ENCODE results near the gene KRTAP4-2.
"Not testable (repeated sequence)": the region's sequence is repeated elsewhere in the genome, so short reads cannot be mapped to it uniquely, and the experiment has no call there.

The KRTAP4-2 gene

DNA sequence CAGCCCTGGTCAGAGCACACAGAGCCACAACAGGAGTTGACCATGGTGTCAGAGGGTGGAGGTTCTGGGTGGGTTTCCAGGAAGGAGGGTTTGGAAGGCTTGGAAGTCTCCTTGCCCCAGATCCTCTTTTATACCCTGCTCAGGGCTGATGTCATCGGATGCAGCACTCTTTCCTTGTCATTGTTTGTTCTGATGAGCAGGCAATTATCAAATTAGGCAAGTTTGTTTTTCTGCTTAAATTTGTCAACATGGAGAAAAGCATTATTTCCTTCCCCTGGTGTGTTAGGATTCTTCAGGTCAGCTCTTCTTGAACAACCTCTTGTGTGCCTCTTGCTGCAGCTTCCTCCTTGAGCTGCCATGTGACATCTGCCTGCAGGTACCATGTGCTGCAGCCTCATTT lies 17.4 kb downstream of the KRTAP4-2 start, which contains the start of gene KRTAP4-4:
Gene KRTAP4-4, minus strand, starts transcription at position 101 of the 400 bp plus-strand sequence. Its CDS starts 57 bp downstream, at position 44.
- DNase-seq = no peak

GRCh38 chr17:41160190-41160589 lies 17.8 kb downstream of the KRTAP4-2 start:
- DNase-seq = not testable (repeated sequence)

DNA sequence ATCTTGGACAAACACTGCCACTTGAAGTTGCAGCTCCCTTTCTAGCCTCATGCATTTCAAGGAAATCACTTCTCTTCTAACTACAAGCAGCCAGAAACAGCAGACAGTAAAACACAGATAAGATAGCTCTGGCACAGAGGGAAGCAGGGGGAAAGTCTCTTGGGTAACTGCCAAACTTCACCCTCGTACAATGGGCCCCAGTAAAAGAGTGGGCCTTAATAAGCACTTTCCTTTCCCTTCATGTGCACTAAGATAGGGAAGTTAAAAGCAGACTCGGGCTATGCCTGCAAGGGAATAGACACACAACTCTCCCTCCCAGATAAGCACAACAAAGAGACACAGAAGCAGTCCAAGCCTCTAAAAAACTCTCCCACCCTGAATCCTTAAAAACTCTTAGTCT lies 24.2 kb downstream of the KRTAP4-2 start:
- DNase-seq = peak in 1 of 2 experiments; percentile 1

DNA sequence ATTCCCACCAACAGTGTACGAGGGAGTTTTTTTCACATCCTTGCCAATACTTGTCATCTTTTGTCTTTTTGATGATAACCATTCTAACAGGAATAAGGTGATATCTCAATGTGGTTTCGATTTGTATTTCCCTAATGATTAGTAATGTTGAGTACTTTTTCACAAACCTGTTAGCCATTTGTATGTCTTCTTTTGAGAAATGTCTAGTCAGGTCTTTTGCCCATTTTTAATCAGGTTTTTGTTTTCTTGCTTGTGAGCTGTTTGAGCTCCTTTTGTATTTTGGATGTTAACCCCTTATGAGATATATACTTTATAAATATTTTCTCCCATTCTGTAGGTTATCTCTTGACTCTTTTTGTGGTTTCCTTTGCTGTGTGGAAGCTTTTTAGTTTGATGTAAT lies 26.5 kb downstream of the KRTAP4-2 start:
- no peak for DNase-seq

- DNase-seq = no peak
These were observed 28.0 kb downstream of the KRTAP4-2 start for GRCh38 chr17:41150026-41150425.

- no peak for DNase-seq
These were observed 28.4 kb downstream of the KRTAP4-2 start, which contains the start of gene KRTAP4-5 for GRCh38 chr17:41149652-41149985. Gene KRTAP4-5 (minus strand): TSS chr17:41149825. CDS start chr17:41149767, 58 bp downstream.

DNA sequence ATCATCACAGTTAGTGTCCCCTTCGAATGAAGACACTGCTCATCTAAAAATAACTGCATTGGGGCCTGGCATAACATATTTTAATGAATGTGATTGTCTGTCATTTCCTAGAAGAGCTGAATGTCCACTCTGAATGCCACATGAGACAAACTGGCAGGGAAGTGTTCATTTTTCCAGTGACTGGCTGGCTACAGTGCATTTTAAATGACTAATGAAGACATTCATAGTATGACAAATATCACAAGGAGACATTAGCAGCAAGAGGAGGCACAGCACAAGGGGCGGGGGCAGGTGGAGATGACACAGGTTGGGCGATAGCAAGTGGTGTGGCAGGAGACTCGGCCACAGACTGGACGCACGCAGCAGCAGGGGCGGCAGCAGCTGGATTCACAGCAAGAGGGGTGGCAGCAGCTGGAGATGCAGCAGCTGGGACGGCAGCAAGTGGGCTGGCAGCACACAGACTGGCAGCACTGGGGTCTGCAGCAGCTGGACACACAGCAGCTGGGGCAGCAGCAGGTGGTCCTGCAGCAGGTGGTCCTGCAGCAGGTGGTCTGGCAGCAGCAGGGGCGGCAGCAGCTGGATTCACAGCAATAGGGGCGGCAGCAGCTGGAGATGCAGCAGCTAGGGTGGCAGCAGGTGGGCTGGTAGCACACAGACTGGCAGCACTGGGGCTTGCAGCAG lies 28.9 kb downstream of the KRTAP4-2 start:
- not testable (repeated sequence) for DNase-seq

- DNase-seq = no peak
These were observed 30.4 kb downstream of the KRTAP4-2 start for GRCh38 chr17:41147531-41148204.

- no peak for DNase-seq
These were observed 32.8 kb downstream of the KRTAP4-2 start for GRCh38 chr17:41145261-41145660.

GRCh38 chr17:41144846-41145245 lies 33.2 kb downstream of the KRTAP4-2 start:
- DNase-seq = no peak

GRCh38 chr17:41141361-41141760 lies 36.7 kb downstream of the KRTAP4-2 start:
- no peak for DNase-seq

- no peak for DNase-seq
These were observed 37.5 kb downstream of the KRTAP4-2 start, which contains the start of gene KRTAP4-6 for GRCh38 chr17:41140360-41141131. Gene KRTAP4-6 (minus strand): TSS chr17:41140544. CDS start chr17:41140487, 57 bp downstream.

- not testable (repeated sequence) for DNase-seq
These were observed 38.2 kb downstream of the KRTAP4-2 start for GRCh38 chr17:41139865-41140264.

GRCh38 chr17:41133880-41134735 lies 43.9 kb downstream of the KRTAP4-2 start:
- DNase-seq = no peak

- no peak for DNase-seq
These were observed 46.0 kb downstream of the KRTAP4-2 start for GRCh38 chr17:41131979-41132378.

Measured in Kasumi-1 (cell line).